ENCODE data around the gene TBC1D3K.
"Not testable (repeated sequence)": the region's sequence is repeated elsewhere in the genome, so short reads cannot be mapped to it uniquely, and the experiment has no call there.

The TBC1D3K gene

DNA sequence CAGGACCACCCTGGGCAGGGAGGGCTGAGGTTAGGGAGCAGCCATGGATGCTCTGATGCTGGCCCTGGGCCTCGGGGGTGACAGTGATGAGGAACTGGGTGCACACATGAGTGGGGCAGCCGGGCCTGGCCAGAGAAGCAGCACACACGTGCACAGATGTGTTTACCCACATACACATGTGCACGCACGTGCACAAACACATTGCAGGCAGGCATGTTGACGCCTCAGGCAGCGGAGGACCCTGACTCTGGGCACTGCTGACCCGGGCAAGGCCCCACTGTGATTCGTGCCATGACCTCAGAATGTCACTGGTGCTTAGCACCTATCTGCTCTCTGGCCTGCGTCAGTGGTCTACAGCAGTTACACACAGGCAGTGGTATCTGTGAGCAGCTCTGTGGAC lies at the start of gene TBC1D3K:
Gene TBC1D3K (plus strand): TSS at position 301 of the 400 bp plus-strand sequence. CDS start 1,585 bp downstream, outside the sequence.
- H3K4me3 ChIP-seq (ENCODE audit: low read depth, low read length) = not testable (repeated sequence)

DNA sequence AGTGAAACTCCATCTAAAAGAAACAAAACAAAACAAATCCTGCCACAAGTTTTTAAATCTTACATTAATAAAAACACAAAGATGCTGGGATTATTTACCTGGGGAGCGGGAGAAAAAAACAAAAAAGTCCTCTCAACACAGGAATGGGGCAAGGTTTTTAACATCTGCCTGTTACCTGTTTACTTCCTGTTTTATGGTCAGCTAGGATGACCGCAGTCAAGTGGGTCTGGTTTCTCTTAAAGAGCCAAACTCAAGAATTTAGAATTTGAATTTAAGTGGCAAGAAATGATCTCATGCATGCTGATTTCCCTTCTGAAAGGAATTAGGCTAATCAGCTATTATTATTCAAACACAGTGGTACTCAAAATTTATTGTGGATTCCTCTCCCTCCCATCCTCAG lies 39.7 kb upstream of the TBC1D3K start:
- no peak overlapping the region for H3K4me3 ChIP-seq (ENCODE audit: low read depth, low read length)

DNA sequence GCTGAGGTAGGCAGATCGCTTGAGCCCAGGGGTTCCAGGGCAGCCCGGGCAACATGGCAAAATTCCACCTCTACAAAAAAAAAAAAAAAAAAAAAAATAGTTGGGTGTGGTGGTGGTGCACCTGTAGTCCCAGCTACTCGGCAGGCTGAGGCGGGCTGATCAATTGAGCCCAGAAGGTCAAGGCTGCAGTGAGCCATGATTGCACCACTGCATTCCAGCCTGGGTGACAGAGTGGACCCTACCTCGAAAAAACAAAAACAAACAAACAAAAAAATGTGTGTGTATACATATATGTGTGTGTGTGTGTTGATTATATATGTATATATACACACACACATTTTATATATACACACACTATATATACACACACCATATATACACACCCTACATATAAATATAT lies 39.1 kb upstream of the TBC1D3K start:
- no peak overlapping the region for H3K4me3 ChIP-seq (ENCODE audit: low read depth, low read length)

- H3K4me3 ChIP-seq (ENCODE audit: low read depth, low read length) = no peak overlapping the region
Observed at GRCh38 chr17:37888881-37889280, 35.3 kb upstream of the TBC1D3K start.

DNA sequence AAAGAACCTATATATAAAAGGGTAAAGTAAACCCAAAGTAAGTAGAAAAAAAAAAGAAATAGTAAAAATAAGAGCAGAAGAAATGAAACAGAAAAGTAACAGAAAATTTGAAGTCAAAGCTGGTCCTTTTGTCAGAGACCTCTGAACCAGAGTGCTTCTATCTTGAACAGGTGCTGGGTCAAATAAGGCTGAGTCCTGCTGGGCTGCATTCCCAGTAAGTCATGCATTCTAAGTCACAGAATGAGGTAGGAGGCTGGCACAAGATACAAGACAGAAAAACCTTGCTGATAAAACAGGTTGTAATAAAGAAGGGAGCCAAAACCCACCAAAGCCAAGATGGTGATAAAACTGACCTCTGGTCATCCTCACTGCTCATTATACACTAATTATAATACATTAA lies 27.3 kb upstream of the TBC1D3K start:
- not testable (repeated sequence) for H3K4me3 ChIP-seq (ENCODE audit: low read depth, low read length)
